Endothelial cell of umbilical vein (primary cell): ENCODE data around the gene REC8. TPM values are rescaled to one million over a fixed set of nuclear protein-coding genes. Genes with fewer than 3 reads are reported as not detected.

ENCODE experiments used
- BruUV-seq: library from RNA; stranded (reverse); fragments of 400-500 nt; replicated peaks from 2 replicates; lab custom pipeline; 2021; lab: Mats Ljungman, UMichigan
- CTCF ChIA-PET: fragments of 300-600, 350-600 bp; sonication (Branson Sonifier 250); formaldehyde crosslinking; loops from one replicate; lab custom pipeline; 2021; ENCODE audit warnings: antibody characterized with exemption, inconsistent platforms; lab: Charles Lee
- POLR2A ChIA-PET: fragments of 300-600, 350-600 bp; sonication (Branson Sonifier 250); formaldehyde crosslinking; loops from one replicate; lab custom pipeline; 2021; ENCODE audit warnings: antibody characterized with exemption, inconsistent platforms; lab: Charles Lee
- DNase-seq: peaks from one replicate; pipeline ENCODE4 v3.0.0-alpha.2; 2011; ENCODE audit warnings: low read depth, low spot score
- FAIRE-seq: peaks from 2 replicates; lab custom pipeline; 2011; peaks lifted over from hg19 to GRCh38; lab: Jason Lieb, UNC
- H2AFZ ChIP-seq: 2 replicates; pipeline ENCODE4 v1.6.0; 2012; ENCODE audit warnings: low read depth, low read length, control low read depth, inconsistent platforms
- H3K27ac ChIP-seq: 2 replicates; pipeline ENCODE4 v1.5.1; 2011; ENCODE audit warnings: low read depth, mild to moderate bottlenecking, control low read depth, low read length, moderate library complexity; ENCODE audit not compliant: insufficient read depth
- H3K27me3 ChIP-seq, 2 experiments: 2 replicates each; pipeline versions ENCODE4 v1.6.0 to v1.6.1; 2011; ENCODE audit warnings: low read length in 2 of 2, mixed read lengths in 1 of 2; ENCODE audit not compliant: control insufficient read depth in 2 of 2, insufficient read depth in 2 of 2
- H3K36me3 ChIP-seq, 2 experiments: 2 replicates in 1 of 2; 3 replicates in 1 of 2; pipeline ENCODE4 v1.5.1; 2011; ENCODE audit warnings: low read length in 2 of 2, mild to moderate bottlenecking in 1 of 2, moderate library complexity in 1 of 2; ENCODE audit not compliant: control insufficient read depth in 2 of 2, insufficient read depth in 2 of 2; ENCODE audit errors: extremely low read depth in 1 of 2
- H3K4me1 ChIP-seq: 3 replicates; pipeline ENCODE4 v1.5.1; 2011; ENCODE audit warnings: mild to moderate bottlenecking, low read length; ENCODE audit not compliant: control insufficient read depth, insufficient read depth; ENCODE audit errors: extremely low read depth
- H3K4me2 ChIP-seq: 2 replicates; pipeline ENCODE4 v1.6.1; 2011; ENCODE audit warnings: low read length, control low read depth, mixed read lengths; ENCODE audit not compliant: insufficient read depth
- H3K4me3 ChIP-seq, 3 experiments: fragments of 200-600 bp in 1 of 3; sonication (generic), shearing (Covaris generic) in 1 of 3; replicated peaks in 1 of 3; 2 replicates each; pipeline ENCODE4 v1.5.1; 2011 to 2016; ENCODE audit warnings: control low read depth in 3 of 3, low read length in 3 of 3, mild to moderate bottlenecking in 2 of 3, inconsistent platforms in 1 of 3, low read depth in 1 of 3, moderate library complexity in 1 of 3; ENCODE audit not compliant: insufficient read depth in 1 of 3
- H3K79me2 ChIP-seq: 2 replicates; pipeline ENCODE4 v1.6.0; 2012; ENCODE audit warnings: low read length, inconsistent platforms; ENCODE audit not compliant: control insufficient read depth, insufficient read depth
- H3K9ac ChIP-seq: replicated peaks from 2 replicates; pipeline ENCODE3; 2011; ENCODE audit warnings: low read length, control low read depth; ENCODE audit not compliant: insufficient read depth; ENCODE audit errors: extremely low read depth
- H3K9me1 ChIP-seq: replicated peaks from 3 replicates; pipeline ENCODE4 v1.6.0; 2011; ENCODE audit warnings: mild to moderate bottlenecking, low read length; ENCODE audit not compliant: control insufficient read depth, insufficient read depth; ENCODE audit errors: extremely low read depth
- H3K9me3 ChIP-seq: replicated peaks from 2 replicates; pipeline ENCODE4 v1.5.1; 2012; ENCODE audit warnings: low read length, inconsistent platforms; ENCODE audit not compliant: control insufficient read depth, insufficient read depth
- H4K20me1 ChIP-seq: replicated peaks from 2 replicates; pipeline ENCODE3; 2011; ENCODE audit warnings: mild to moderate bottlenecking, low read length; ENCODE audit not compliant: control insufficient read depth, insufficient read depth; ENCODE audit errors: extremely low read depth
- CTCF ChIP-seq, 2 donors: IDR thresholded peaks; 1 replicate in 1 of 2; 2 replicates in 1 of 2; pipeline ENCODE4 v1.5.1; 2011; ENCODE audit warnings: low read length in 2 of 2, mild to moderate bottlenecking in 2 of 2, moderate library complexity in 2 of 2, control low read depth in 1 of 2, inconsistent platforms in 1 of 2, low read depth in 1 of 2; ENCODE audit not compliant: insufficient read depth in 1 of 2; ENCODE audit errors: extremely low read depth in 1 of 2
- EZH2 ChIP-seq: IDR thresholded peaks from 2 replicates; pipeline ENCODE4 v1.6.1; 2012; ENCODE audit warnings: borderline replicate concordance, low read depth, mild to moderate bottlenecking, moderate library complexity, low read length, inconsistent platforms; ENCODE audit not compliant: severe bottlenecking
- FOS ChIP-seq: IDR thresholded peaks from 2 replicates; pipeline ENCODE4 v1.6.1; 2011; ENCODE audit warnings: mild to moderate bottlenecking, low read length, moderate library complexity, borderline replicate concordance; ENCODE audit not compliant: insufficient read depth
- GATA2 ChIP-seq: IDR thresholded peaks from 2 replicates; pipeline ENCODE4 v1.7.0; 2011; ENCODE audit warnings: low read depth, mild to moderate bottlenecking, moderate library complexity, mixed read lengths, low read length; ENCODE audit not compliant: insufficient read length, insufficient read depth
- JUN ChIP-seq: IDR thresholded peaks from 2 replicates; pipeline ENCODE4 v1.6.1; 2011; ENCODE audit warnings: borderline replicate concordance, low read depth; ENCODE audit not compliant: insufficient read length, insufficient read depth
- MAX ChIP-seq: IDR thresholded peaks from 2 replicates; pipeline ENCODE4 v1.6.1; 2011; ENCODE audit not compliant: insufficient read depth, insufficient read length
- MYC ChIP-seq: IDR thresholded peaks from one replicate; pipeline ENCODE4 v1.6.1; 2011; ENCODE audit warnings: mild to moderate bottlenecking, low read depth, low read length
- POLR2A ChIP-seq: IDR thresholded peaks from 2 replicates; pipeline ENCODE4 v1.6.1; 2012; ENCODE audit warnings: low read depth, mild to moderate bottlenecking, control low read depth, low read length
- POLR2AphosphoS5 ChIP-seq: IDR thresholded peaks from 2 replicates; pipeline ENCODE4 v1.6.1; 2012; ENCODE audit warnings: low read depth, mild to moderate bottlenecking, control low read depth, low read length, moderate library complexity; ENCODE audit not compliant: insufficient read depth
- dilution Hi-C: fragments of 300-500 bp; cut with MboI; formaldehyde crosslinking; loops from one replicate; pipeline ENCODE4 v1.15.0; 2019; ENCODE audit warnings: low sequenced_read_pairs; ENCODE audit not compliant: extremely low pct_ligation_motif_present
- intact Hi-C: fragments of 100-400 bp; cut with micrococcal nuclease; formaldehyde crosslinking; loops from one replicate; pipeline ENCODE4 v1.10.0; 2022
- polyA plus RNA-seq, 4 experiments: library from polyadenylated mRNA; depleted of rRNA in 3 of 4; stranded (reverse) in 3 of 4; unstranded in 1 of 4; fragments of >200 nt; gene quantifications; 2 replicates each; pipeline versions ENCODE4 v1.2.1 to v1.2.3, GENCODE V29; 2011 to 2012; ENCODE audit warnings: missing spikeins in 1 of 4
- total RNA-seq: library from RNA; stranded (reverse); gene quantifications from 2 replicates; pipeline ENCODE4 v1.2.3, GENCODE V29; 2021

Gene REC8
- total and polyA plus RNA-seq, 2 donors (not counting 3 experiments of a cell fraction or from before 2014, with no cell fraction given), result 12.5 to 33.6 TPM

GRCh38 chr14:24136684-24137528 lies 35.0 kb upstream of the REC8 start:
- Histone ChIP-seq H2AFZ (no peak overlapping the region), H3K9me1 (no peaks in the 10 kb centered on the region), H3K27ac (no peak overlapping the region), H3K9me3 (no peaks in the 10 kb centered on the region), H3K36me3 (peaks cover 6 to 19% of the 10 kb centered on the region in 2 experiments), H3K27me3 (no peaks in the 10 kb centered on the region), H3K9ac (peak overlapping the region; percentile 79), H3K4me1 (peaks cover 15% of the 10 kb centered on the region), H4K20me1 (no peaks in the 10 kb centered on the region), H3K4me3 (peak overlapping the region; percentile 56 to 93 (median 90)), H3K79me2 (peaks cover 21% of the 10 kb centered on the region), H3K4me2 (peak overlapping the region; percentile 63)
- no TSS peak for BruUV-seq
- CTCF ChIA-PET, result interaction anchor here (0.7 to 2.6 kb wide), 6 partner anchors 9 to 79 kb away, joined by 3 to 15 read pairs (median 10); partner anchors contain the start of genes DCAF11, IRF9, NRL and PSME2
- intact Hi-C loops (loop anchor here (1.0 kb wide), 3 partner anchors 10 to 42 kb away; partner anchors contain the start of genes DCAF11, NRL and RNF31), dilution Hi-C loops (no loop called here)
- DNase-seq, result no peak
- POLR2A ChIA-PET, result interaction anchor here (0.7 to 1.2 kb wide), 3 partner anchors 10 to 22 kb away, joined by 3 to 10 read pairs (median 4); partner anchors contain the start of genes DCAF11, NRL, PSME2 and RNF31
- no peak for FAIRE-seq
- TF ChIP-seq MYC, result no peak
- TF ChIP-seq EZH2, result no peak
- no peak for TF ChIP-seq FOS
- no peak for TF ChIP-seq POLR2A
- no peak for TF ChIP-seq POLR2AphosphoS5
- no peak for TF ChIP-seq GATA2
- no peak for TF ChIP-seq MAX
- no peak for TF ChIP-seq CTCF (IDR thresholded peaks at IDR 0.05; ENCODE audit: extremely low read depth in 1 of 2, insufficient read depth in 1 of 2, low read depth in 1 of 2, low read length in 2 of 2)
- TF ChIP-seq JUN, result no peak
